Activated naive CD4-positive, alpha-beta T cell treated with anti-CD3 and anti-CD28 coated beads for 36 hours (primary cell): ENCODE results near the gene TMTC4. TPM values are rescaled to one million over a fixed set of nuclear protein-coding genes. Genes with fewer than 3 reads are reported as not detected.
"Not testable (repeated sequence)": the region's sequence is repeated elsewhere in the genome, so short reads cannot be mapped to it uniquely, and the experiment has no call there.

ENCODE experiments used
- CTCF ChIA-PET: fragments of 350-600 bp; sonication (Branson Sonifier 250); formaldehyde crosslinking; loops from one replicate; lab custom pipeline; 2021; ENCODE audit warnings: antibody characterized with exemption; lab: Charles Lee
- DNase-seq: peaks from one replicate; pipeline ENCODE4 v3.0.0-alpha.2; 2020
- H3K27ac Mint-ChIP-seq: one replicate; pipeline ENCODE4 v1.8.0; 2021; ENCODE audit warnings: mild to moderate bottlenecking, mixed read lengths
- H3K27me3 Mint-ChIP-seq: one replicate; pipeline ENCODE4 v1.8.0; 2021; ENCODE audit warnings: low read depth, mixed read lengths
- H3K36me3 Mint-ChIP-seq: one replicate; pipeline ENCODE4 v1.8.0; 2021; ENCODE audit warnings: low read depth, mixed read lengths
- H3K4me1 Mint-ChIP-seq: one replicate; pipeline ENCODE4 v1.8.0; 2021; ENCODE audit warnings: low read depth, mixed read lengths
- H3K4me3 Mint-ChIP-seq: one replicate; pipeline ENCODE4 v1.8.0; 2021; ENCODE audit warnings: mild to moderate bottlenecking, moderate library complexity, mixed read lengths
- H3K9me3 Mint-ChIP-seq: one replicate; pipeline ENCODE4 v1.8.0; 2021; ENCODE audit warnings: mixed read lengths
- intact Hi-C: fragments of 100-400 bp; cut with micrococcal nuclease; formaldehyde crosslinking; loops from one replicate; pipeline ENCODE4 v1.15.1; 2023
- total RNA-seq, 2 experiments: library from RNA; stranded (reverse); gene quantifications; one replicate each; pipeline ENCODE4 v1.2.3, GENCODE V29; 2021

Gene TMTC4
- total RNA-seq, 2 experiments from 2014 or later, result 16.1 to 18.5 TPM

- H3K4me3 Mint-ChIP-seq, CTCF ChIA-PET: not testable (repeated sequence)
Observed at GRCh38 chr13:100677128-100677527, 2.5 kb upstream of the TMTC4 start.

GRCh38 chr13:100675661-100676129 is 1.1 kb upstream of the TMTC4 start:
- Mint-ChIP-seq H3K9me3 (no peaks in the 10 kb centered on the region), H3K4me3 (peak overlapping the region; percentile 76), H3K27me3 (no peaks in the 10 kb centered on the region), H3K4me1 (peaks cover 20% of the 10 kb centered on the region), H3K27ac (no peak overlapping the region), H3K36me3 (no peaks in the 10 kb centered on the region)
- intact Hi-C loops, result loop anchor here (1.0 to 10.0 kb wide), 11 partner anchors 87 to 1919 kb away; partner anchors contain the start of genes CLYBL, GGACT, PCCA and TPP2
- CTCF ChIA-PET, result no interaction called here
- DNase-seq, result no peak

More at GRCh38 chr13:100677128-100677527, 2.5 kb upstream of the TMTC4 start:
- H3K4me1 Mint-ChIP-seq, result peaks cover 20% of the 10 kb centered on the region
- H3K36me3 Mint-ChIP-seq, H3K27me3 Mint-ChIP-seq, H3K9me3 Mint-ChIP-seq, DNase-seq, H3K27ac Mint-ChIP-seq: not testable (repeated sequence)
- intact Hi-C loops, result loop anchor here (5.0 to 10.0 kb wide), 5 partner anchors 282 to 1918 kb away; partner anchors contain the start of genes TPP2 and ZIC2

DNA sequence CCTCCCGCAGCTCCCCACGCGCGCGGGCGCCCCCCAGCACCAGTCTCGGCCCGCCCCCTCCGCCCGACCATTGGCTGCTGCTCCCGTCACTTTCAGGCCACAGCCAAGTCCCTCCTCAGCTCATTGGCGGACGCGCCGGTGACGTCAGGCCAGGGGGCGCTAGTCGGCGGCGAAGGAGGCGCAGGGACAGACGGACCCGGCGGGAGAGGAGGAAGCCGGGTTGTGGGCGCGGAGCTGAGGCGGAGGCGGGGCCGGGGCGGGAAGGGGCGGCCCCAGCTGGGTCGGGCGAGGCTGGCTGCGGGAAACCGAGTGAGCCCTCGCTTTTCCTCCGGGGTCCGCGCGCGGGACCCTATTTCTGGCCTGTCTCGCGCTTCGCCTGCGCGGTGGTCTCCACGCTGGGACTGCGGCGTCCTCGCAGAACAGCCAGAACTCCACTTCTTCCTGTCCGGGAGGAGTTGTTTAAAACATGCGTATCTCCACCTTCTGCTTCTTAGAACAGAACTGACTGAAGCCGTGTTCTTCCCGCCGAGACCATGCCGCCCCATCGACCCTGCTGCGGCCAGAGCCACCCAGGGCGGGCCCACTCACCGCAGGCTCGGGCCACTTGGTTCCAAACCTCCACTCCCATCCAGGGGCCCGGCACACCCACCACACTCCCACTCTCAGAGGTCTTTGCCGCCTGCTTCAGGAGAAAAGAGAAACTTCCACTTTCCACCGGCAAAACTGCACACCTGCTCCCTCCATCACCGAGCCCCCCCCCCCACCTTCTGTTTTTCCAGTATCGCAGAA is 471 bp upstream of the TMTC4 start:
- H3K27me3 Mint-ChIP-seq, result no peaks in the 10 kb centered on the region

DNA sequence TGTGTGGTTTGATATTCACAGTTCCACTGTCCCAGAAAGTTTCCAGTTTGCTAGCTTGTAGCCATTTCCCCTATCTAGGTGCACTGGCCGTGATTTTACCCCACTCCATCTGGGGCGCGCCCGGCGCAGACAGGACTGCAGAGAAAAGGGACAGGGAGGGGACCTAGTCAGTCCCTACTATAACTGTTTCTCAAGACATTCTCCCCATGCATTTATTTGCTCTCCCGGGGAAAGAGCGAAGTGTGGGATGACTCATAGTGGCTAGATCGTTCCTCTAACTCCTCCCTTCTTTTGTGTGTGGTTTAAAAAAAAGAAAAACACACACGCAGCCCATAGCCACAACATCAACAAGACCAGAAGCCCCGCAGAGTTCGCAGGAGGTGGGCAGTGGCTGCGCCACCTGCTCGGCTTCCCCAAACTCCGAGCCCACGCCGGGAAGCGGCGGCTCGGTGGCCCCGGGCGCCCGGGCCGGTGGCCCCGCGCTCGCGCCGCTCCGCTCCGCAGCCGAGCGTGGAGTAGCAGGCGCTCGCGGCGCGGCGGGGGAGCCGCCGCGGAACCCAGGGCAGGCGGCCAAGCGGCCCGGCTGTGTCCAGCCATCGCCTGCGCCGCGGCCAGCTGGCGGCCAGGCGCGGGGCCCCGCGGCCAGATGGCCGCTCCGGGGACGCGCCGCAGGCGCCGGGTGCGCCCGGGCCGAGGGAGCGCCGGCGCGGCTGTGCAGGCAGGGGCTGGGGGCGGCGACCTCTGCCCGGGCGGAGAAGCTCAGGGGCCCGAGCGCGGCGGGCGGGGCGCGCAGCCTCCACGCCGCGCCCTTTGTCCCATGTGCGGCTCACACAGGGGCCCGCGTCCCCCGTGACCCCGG is 653 bp downstream of the TMTC4 start:
- CTCF ChIA-PET, result interaction anchor here (1.5 kb wide), 1 partner anchor 101 kb away, joined by 7 read pairs; no protein-coding TSS in a partner anchor

More for the DNA sequence above, 471 bp upstream of the TMTC4 start:
- Mint-ChIP-seq H3K36me3 (no peaks in the 10 kb centered on the region), H3K4me3 (peak overlapping the region; percentile 76), H3K9me3 (no peaks in the 10 kb centered on the region), H3K4me1 (peaks cover 20% of the 10 kb centered on the region), H3K27ac (peak overlapping the region; percentile 20)
- CTCF ChIA-PET, result interaction anchor here (1.5 kb wide), 1 partner anchor 102 kb away, joined by 7 read pairs; no protein-coding TSS in a partner anchor
- DNase-seq, result peak; percentile 99
- intact Hi-C loops, result loop anchor here (1.0 to 10.0 kb wide), 12 partner anchors 87 to 1920 kb away; partner anchors contain the start of genes CLYBL, GGACT, PCCA and TPP2

GRCh38 chr13:100673376-100673712 is 1.3 kb downstream of the TMTC4 start:
- CTCF ChIA-PET, result no interaction called here
- peaks cover 20% of the 10 kb centered on the region for H3K4me1 Mint-ChIP-seq
- H3K27me3 Mint-ChIP-seq, result no peaks in the 10 kb centered on the region
- no peak overlapping the region for H3K27ac Mint-ChIP-seq
- no peak for DNase-seq
- peaks cover 7% of the 10 kb centered on the region for H3K36me3 Mint-ChIP-seq
- peak overlapping the region; percentile 80 for H3K4me3 Mint-ChIP-seq
- intact Hi-C loops, result loop anchor here (5.0 to 10.0 kb wide), 5 partner anchors 279 to 1921 kb away; partner anchors contain the start of genes TPP2 and ZIC2
- no peaks in the 10 kb centered on the region for H3K9me3 Mint-ChIP-seq

More for the DNA sequence above, 653 bp downstream of the TMTC4 start:
- H3K4me3 Mint-ChIP-seq, result peak overlapping the region; percentile 80
- peak overlapping the region; percentile 79 for H3K27ac Mint-ChIP-seq
- intact Hi-C loops, result loop anchor here (2.0 to 10.0 kb wide), 8 partner anchors 93 to 1921 kb away; partner anchors contain the start of genes PCCA, TPP2 and ZIC2
- peaks cover 4% of the 10 kb centered on the region for H3K36me3 Mint-ChIP-seq
- H3K9me3 Mint-ChIP-seq, result no peaks in the 10 kb centered on the region
- DNase-seq, result peak; percentile 52
- H3K4me1 Mint-ChIP-seq, result peaks cover 20% of the 10 kb centered on the region
- H3K27me3 Mint-ChIP-seq, result no peaks in the 10 kb centered on the region

DNA sequence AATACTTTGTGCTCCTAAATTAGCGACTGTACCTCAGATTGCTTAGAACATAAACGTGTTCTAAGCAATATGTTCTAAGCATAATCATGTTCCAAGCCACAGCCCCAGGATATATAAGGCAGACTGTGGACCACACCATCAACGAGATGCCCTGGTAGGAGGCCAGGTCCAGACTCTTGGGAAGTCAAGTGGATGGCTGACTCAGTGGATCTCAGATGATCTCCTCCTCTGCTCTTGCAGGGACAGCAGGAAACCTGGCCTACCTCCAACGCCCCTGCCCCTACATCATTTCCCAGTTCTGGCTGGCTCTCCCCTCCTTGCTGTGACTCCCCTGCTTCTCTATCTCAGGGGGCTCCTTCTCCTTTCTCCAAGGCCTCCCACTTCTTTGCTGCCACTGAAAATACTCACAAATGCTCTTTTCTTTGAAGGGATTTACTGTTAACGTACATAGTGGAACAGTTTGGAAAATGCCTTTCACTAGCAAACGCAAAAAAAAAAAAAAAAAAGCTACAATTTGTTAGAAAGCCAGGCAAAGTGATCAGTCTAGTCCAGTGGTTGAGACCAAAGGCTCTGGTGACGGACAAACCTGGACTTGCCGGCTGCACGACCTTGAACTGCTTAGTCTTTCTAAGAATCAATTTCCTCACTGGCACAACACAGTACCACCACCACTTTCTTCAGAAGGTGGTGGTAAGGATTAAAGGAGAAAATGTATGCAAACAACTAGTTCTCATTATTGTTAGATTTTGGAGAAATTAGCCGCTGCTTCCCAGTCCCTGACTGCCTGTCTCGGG is 3.0 kb downstream of the TMTC4 start:
- peaks cover 20% of the 10 kb centered on the region for H3K4me1 Mint-ChIP-seq
- H3K9me3 Mint-ChIP-seq, result no peaks in the 10 kb centered on the region
- no peak overlapping the region for H3K4me3 Mint-ChIP-seq
- peaks cover 18% of the 10 kb centered on the region for H3K36me3 Mint-ChIP-seq
- H3K27me3 Mint-ChIP-seq, result no peaks in the 10 kb centered on the region
- intact Hi-C loops, result loop anchor here (5.0 to 10.0 kb wide), 5 partner anchors 277 to 1923 kb away; partner anchors contain the start of genes TPP2 and ZIC2
- CTCF ChIA-PET, result no interaction called here
- DNase-seq, result no peak
- no peak overlapping the region for H3K27ac Mint-ChIP-seq

DNA sequence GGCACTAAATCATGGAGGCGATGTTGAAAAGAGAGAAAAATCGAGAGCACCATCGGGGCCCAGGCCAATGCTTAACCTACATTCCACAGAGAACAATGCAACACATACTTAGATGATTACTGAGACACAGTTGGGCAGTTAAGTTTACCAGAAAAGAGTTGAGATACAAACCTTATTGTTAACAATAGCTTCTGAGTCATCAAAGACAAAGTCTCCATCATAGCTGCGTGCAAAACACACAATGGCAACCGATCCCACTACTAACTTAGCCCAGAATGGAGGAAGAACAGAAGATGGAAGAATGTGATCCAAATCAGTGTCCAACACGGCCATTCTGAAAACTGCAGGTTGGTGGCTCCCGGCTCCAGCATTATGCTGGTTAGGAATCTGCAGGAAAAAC is 6.2 kb downstream of the TMTC4 start:
- intact Hi-C loops, result no loop called here
- Mint-ChIP-seq H3K9me3 (no peaks in the 10 kb centered on the region), H3K36me3 (peaks cover 36% of the 10 kb centered on the region), H3K4me1 (peaks cover 8% of the 10 kb centered on the region), H3K4me3 (no peak overlapping the region), H3K27ac (no peak overlapping the region), H3K27me3 (no peaks in the 10 kb centered on the region)
- CTCF ChIA-PET, result no interaction called here
- no peak for DNase-seq

DNA sequence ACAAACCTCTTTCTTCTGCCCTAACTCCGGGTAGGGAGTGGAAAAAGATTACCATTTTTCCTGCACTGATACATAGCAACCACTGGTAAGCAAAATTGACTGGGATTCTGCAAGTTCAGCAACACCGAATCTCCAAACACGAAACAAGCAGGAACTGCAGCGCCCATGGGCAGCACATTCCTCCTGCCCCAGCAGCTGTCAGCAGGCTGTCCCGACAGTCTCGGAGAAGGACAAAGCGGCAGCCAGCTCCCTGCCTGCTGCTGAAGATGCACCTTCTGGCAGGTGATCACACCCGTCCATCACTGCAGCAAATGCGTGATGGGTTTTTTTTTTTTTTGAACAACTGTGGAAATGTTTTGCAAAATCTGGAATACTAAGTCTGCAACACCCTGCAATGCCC is 6.7 kb downstream of the TMTC4 start:
- no peak for DNase-seq
- Mint-ChIP-seq H3K9me3 (no peaks in the 10 kb centered on the region), H3K27me3 (no peaks in the 10 kb centered on the region), H3K27ac (no peak overlapping the region), H3K4me3 (no peak overlapping the region), H3K4me1 (peaks cover 3% of the 10 kb centered on the region), H3K36me3 (peaks cover 40% of the 10 kb centered on the region)
- CTCF ChIA-PET, result no interaction called here
- intact Hi-C loops, result no loop called here

GRCh38 chr13:100666124-100666523 is 8.5 kb downstream of the TMTC4 start:
- no peak for DNase-seq
- Mint-ChIP-seq H3K27ac (no peak overlapping the region), H3K4me3 (no peak overlapping the region), H3K36me3 (peaks cover 47% of the 10 kb centered on the region), H3K27me3 (no peaks in the 10 kb centered on the region), H3K9me3 (no peaks in the 10 kb centered on the region), H3K4me1 (no peaks in the 10 kb centered on the region)
- intact Hi-C loops, result no loop called here
- CTCF ChIA-PET, result no interaction called here

DNA sequence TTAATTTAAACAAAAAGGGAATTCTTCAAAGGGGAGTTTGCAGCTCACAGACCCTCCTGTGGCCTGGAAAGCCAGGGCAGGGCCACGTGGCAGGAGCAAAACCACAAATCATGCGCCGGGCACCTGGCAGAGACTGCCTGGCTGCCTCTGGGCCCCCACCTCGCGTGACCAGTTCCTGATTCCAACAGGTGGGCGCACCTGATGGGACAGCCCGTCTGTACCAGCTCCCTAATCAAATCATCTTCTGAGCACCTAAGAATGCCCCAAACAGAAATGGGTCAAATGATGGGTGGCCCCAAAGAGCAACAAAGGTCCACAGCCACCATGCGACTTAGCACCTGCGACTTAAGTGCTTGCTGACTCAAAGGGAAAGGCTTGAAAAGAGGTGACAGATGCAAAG is 9.2 kb downstream of the TMTC4 start:
- H3K27me3 Mint-ChIP-seq, result no peaks in the 10 kb centered on the region
- H3K27ac Mint-ChIP-seq, result no peak overlapping the region
- peaks cover 52% of the 10 kb centered on the region for H3K36me3 Mint-ChIP-seq
- CTCF ChIA-PET, result no interaction called here
- no peaks in the 10 kb centered on the region for H3K4me1 Mint-ChIP-seq
- H3K4me3 Mint-ChIP-seq, result no peak overlapping the region
- H3K9me3 Mint-ChIP-seq, result no peaks in the 10 kb centered on the region
- intact Hi-C loops, result no loop called here
- no peak for DNase-seq

DNA sequence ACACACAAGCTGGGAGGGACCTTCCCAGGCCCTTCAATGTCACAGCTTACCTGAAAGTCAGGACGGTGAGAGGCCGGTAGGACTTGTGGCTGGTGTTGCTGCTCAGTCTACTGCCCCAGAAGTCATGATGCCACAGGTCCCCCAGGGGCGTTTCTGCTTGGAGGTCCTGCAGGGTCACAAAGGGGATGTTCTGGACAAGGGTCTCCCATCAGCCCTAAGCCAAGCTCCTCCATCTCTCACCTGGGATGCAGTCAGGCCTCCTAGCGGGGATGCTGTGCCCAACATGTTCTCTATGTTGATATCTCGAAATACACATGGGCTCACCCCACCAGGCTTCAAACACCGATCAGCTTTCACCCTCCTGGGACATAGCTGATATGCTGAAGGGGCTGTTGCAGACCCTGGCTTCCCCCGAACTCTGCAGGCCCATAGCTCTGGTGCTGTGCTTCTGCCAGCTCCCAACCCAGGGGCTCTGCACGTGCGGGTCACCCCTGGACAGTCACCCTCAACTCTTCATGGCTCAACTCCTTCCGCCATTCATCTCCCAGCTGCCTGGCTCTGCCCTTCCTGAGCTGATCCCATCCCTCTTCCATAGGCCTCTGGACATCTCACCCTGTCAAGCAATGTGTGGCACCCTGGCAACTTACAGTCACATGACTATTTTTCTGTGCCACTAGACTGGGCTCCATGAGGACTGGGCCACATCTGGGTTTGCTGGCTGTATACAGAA is 10.3 kb downstream of the TMTC4 start:
- peaks cover 3% of the 10 kb centered on the region for H3K4me1 Mint-ChIP-seq
- H3K4me3 Mint-ChIP-seq, result no peak overlapping the region
- DNase-seq, result no peak
- H3K27me3 Mint-ChIP-seq, result no peaks in the 10 kb centered on the region
- peaks cover 52% of the 10 kb centered on the region for H3K36me3 Mint-ChIP-seq
- intact Hi-C loops, result no loop called here
- H3K27ac Mint-ChIP-seq, result no peak overlapping the region
- CTCF ChIA-PET, result no interaction called here
- H3K9me3 Mint-ChIP-seq, result no peaks in the 10 kb centered on the region
